ENCODE results near the gene POLR2M. TPM values are rescaled to one million over a fixed set of nuclear protein-coding genes. Genes with fewer than 3 reads are reported as not detected.

Gene POLR2M
- total and polyA plus RNA-seq, 4 donors, result 7.8 to 230 (median 43.6) TPM

DNA sequence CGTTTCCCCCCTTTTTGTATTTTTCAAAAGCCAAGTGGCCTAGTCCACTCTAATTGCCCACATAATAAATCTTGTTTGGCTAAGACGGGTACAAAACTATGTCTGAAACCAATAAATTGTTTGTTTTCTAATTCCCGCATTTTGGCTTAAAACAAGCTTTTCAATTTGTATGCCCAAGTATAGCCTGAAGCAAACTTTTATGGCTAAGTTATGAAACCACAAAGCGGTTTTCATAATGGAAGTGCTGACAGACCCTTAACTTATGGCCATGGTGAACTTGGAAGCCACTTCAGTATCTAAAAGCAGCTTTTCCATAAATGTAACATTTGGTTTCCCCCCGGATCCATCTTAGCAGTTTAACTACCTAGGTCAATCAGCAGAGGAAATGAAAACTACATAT is 29.9 kb upstream of the POLR2M start:
- DNase-seq (ENCODE audit: low spot score), result no peak
- 96% methylated on average over 5 of the region's 5 CpGs for WGBS
- TF ChIP-seq YY1 (IDR thresholded peaks at IDR 0.05) (no peak), HNF4A (conservative IDR thresholded peaks at IDR 0.05) (no peak), SP1 (IDR thresholded peaks at IDR 0.05) (no peak), FOXA2 (IDR thresholded peaks at IDR 0.05) (no peak), HNF4G (IDR thresholded peaks at IDR 0.05) (no peak), RXRA (IDR thresholded peaks at IDR 0.05) (no peak), FOXA1 (IDR thresholded peaks at IDR 0.05) (no peak), JUND (IDR thresholded peaks at IDR 0.05) (no peak), NR2F2 (IDR thresholded peaks at IDR 0.05) (no peak), RAD21 (IDR thresholded peaks at IDR 0.05) (no peak), EGR1 (IDR thresholded peaks at IDR 0.05; ENCODE audit: low read depth in 2 of 2) (no peak), GABPA (IDR thresholded peaks at IDR 0.05 in 1 of 2, conservative IDR thresholded peaks at IDR 0.05 in 1 of 2) (no peak)
- TF ChIP-seq, protein P1, sequence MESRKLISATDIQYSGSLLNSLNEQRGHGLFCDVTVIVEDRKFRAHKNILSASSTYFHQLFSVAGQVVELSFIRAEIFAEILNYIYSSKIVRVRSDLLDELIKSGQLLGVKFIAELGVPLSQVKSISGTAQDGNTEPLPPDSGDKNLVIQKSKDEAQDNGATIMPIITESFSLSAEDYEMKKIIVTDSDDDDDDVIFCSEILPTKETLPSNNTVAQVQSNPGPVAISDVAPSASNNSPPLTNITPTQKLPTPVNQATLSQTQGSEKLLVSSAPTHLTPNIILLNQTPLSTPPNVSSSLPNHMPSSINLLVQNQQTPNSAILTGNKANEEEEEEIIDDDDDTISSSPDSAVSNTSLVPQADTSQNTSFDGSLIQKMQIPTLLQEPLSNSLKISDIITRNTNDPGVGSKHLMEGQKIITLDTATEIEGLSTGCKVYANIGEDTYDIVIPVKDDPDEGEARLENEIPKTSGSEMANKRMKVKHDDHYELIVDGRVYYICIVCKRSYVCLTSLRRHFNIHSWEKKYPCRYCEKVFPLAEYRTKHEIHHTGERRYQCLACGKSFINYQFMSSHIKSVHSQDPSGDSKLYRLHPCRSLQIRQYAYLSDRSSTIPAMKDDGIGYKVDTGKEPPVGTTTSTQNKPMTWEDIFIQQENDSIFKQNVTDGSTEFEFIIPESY (IDR thresholded peaks at IDR 0.05), result no peak
- TF ChIP-seq, protein P2, sequence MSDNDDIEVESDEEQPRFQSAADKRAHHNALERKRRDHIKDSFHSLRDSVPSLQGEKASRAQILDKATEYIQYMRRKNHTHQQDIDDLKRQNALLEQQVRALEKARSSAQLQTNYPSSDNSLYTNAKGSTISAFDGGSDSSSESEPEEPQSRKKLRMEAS (IDR thresholded peaks at IDR 0.05), result no peak
- TF ChIP-seq, protein P3, sequence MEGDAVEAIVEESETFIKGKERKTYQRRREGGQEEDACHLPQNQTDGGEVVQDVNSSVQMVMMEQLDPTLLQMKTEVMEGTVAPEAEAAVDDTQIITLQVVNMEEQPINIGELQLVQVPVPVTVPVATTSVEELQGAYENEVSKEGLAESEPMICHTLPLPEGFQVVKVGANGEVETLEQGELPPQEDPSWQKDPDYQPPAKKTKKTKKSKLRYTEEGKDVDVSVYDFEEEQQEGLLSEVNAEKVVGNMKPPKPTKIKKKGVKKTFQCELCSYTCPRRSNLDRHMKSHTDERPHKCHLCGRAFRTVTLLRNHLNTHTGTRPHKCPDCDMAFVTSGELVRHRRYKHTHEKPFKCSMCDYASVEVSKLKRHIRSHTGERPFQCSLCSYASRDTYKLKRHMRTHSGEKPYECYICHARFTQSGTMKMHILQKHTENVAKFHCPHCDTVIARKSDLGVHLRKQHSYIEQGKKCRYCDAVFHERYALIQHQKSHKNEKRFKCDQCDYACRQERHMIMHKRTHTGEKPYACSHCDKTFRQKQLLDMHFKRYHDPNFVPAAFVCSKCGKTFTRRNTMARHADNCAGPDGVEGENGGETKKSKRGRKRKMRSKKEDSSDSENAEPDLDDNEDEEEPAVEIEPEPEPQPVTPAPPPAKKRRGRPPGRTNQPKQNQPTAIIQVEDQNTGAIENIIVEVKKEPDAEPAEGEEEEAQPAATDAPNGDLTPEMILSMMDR (IDR thresholded peaks at IDR 0.05; ENCODE audit: low read depth, low read length, missing input control), result no peak
- TF ChIP-seq, protein P4, sequence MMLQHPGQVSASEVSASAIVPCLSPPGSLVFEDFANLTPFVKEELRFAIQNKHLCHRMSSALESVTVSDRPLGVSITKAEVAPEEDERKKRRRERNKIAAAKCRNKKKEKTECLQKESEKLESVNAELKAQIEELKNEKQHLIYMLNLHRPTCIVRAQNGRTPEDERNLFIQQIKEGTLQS (IDR thresholded peaks at IDR 0.05), result no peak
- TF ChIP-seq, protein P5, sequence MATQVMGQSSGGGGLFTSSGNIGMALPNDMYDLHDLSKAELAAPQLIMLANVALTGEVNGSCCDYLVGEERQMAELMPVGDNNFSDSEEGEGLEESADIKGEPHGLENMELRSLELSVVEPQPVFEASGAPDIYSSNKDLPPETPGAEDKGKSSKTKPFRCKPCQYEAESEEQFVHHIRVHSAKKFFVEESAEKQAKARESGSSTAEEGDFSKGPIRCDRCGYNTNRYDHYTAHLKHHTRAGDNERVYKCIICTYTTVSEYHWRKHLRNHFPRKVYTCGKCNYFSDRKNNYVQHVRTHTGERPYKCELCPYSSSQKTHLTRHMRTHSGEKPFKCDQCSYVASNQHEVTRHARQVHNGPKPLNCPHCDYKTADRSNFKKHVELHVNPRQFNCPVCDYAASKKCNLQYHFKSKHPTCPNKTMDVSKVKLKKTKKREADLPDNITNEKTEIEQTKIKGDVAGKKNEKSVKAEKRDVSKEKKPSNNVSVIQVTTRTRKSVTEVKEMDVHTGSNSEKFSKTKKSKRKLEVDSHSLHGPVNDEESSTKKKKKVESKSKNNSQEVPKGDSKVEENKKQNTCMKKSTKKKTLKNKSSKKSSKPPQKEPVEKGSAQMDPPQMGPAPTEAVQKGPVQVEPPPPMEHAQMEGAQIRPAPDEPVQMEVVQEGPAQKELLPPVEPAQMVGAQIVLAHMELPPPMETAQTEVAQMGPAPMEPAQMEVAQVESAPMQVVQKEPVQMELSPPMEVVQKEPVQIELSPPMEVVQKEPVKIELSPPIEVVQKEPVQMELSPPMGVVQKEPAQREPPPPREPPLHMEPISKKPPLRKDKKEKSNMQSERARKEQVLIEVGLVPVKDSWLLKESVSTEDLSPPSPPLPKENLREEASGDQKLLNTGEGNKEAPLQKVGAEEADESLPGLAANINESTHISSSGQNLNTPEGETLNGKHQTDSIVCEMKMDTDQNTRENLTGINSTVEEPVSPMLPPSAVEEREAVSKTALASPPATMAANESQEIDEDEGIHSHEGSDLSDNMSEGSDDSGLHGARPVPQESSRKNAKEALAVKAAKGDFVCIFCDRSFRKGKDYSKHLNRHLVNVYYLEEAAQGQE (IDR thresholded peaks at IDR 0.05), result no peak
- Histone ChIP-seq H3K9ac (ENCODE audit: low read depth in 1 of 2, low read length in 2 of 2) (no peak overlapping the region), H3K4me1 (ENCODE audit: control insufficient read depth in 4 of 4, insufficient read depth in 4 of 4, low read length in 3 of 4) (no peaks in the 10 kb centered on the region), H3K9me3 (ENCODE audit: control insufficient read depth in 4 of 4, low read length in 3 of 4) (no peaks in the 10 kb centered on the region), H3K27me3 (ENCODE audit: control insufficient read depth in 4 of 4, insufficient read depth in 4 of 4, low read length in 3 of 4) (no peaks in the 10 kb centered on the region), H3K36me3 (ENCODE audit: control insufficient read depth in 4 of 4, insufficient read depth in 3 of 4, low read depth in 1 of 4, low read length in 3 of 4) (no peaks in the 10 kb centered on the region), H3K27ac (ENCODE audit: low read depth in 1 of 2, low read length in 2 of 2) (no peak overlapping the region), H3K4me3 (ENCODE audit: low read depth in 1 of 3, low read length in 3 of 3) (no peak overlapping the region)

DNA sequence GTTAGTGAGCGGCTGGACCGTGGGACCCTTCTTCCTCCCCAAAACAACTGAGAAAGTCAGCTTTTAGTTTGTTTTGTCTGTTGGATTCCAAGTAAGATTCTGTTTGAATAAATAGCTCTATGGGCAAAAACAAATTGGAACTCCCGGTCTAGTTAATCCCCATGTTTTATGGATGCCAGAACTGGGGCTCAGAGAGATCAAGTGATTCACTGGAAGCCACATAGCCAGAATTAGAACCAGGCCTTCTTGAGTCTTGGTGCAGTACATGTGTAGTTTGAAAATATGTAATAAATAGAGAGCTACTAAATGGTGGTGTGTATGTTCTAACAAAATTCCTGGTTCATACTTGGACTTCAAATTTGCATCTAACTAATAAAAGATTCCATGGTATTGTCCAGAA is 29.3 kb upstream of the POLR2M start:
- no peak overlapping the region for H3K4me3 ChIP-seq (ENCODE audit: low read depth in 1 of 3, low read length in 3 of 3)
- 92% methylated on average over 3 of the region's 3 CpGs for WGBS
- TF ChIP-seq TAF1 (conservative IDR thresholded peaks at IDR 0.05), result no peak
- no peak for TF ChIP-seq RXRA (IDR thresholded peaks at IDR 0.05)
- TF ChIP-seq, protein P4 (IDR thresholded peaks at IDR 0.05), result no peak
- TF ChIP-seq, protein P2 (IDR thresholded peaks at IDR 0.05), result no peak
- no peak for TF ChIP-seq RAD21 (IDR thresholded peaks at IDR 0.05)
- TF ChIP-seq, protein P3 (IDR thresholded peaks at IDR 0.05; ENCODE audit: low read depth, low read length, missing input control), result no peak
- TF ChIP-seq GABPA (IDR thresholded peaks at IDR 0.05 in 1 of 2, conservative IDR thresholded peaks at IDR 0.05 in 1 of 2), result no peak
- TF ChIP-seq HNF4A (conservative IDR thresholded peaks at IDR 0.05), result no peak
- no peak for TF ChIP-seq FOXA1 (IDR thresholded peaks at IDR 0.05)
- TF ChIP-seq, protein P1 (IDR thresholded peaks at IDR 0.05), result no peak
- TF ChIP-seq FOXA2 (IDR thresholded peaks at IDR 0.05), result no peak
- no peak for TF ChIP-seq HNF4G (IDR thresholded peaks at IDR 0.05)
- TF ChIP-seq EGR1 (IDR thresholded peaks at IDR 0.05; ENCODE audit: low read depth in 2 of 2), result no peak
- no peak for TF ChIP-seq NR2F2 (IDR thresholded peaks at IDR 0.05)

More for the DNA sequence above, 29.3 kb upstream of the POLR2M start:
- Histone ChIP-seq H3K9ac (ENCODE audit: low read depth in 1 of 2, low read length in 2 of 2) (no peak overlapping the region), H3K27me3 (ENCODE audit: control insufficient read depth in 4 of 4, insufficient read depth in 4 of 4, low read length in 3 of 4) (no peaks in the 10 kb centered on the region), H3K27ac (ENCODE audit: low read depth in 1 of 2, low read length in 2 of 2) (no peak overlapping the region), H3K4me1 (ENCODE audit: control insufficient read depth in 4 of 4, insufficient read depth in 4 of 4, low read length in 3 of 4) (no peaks in the 10 kb centered on the region), H3K36me3 (ENCODE audit: control insufficient read depth in 4 of 4, insufficient read depth in 3 of 4, low read depth in 1 of 4, low read length in 3 of 4) (no peaks in the 10 kb centered on the region), H3K9me3 (ENCODE audit: control insufficient read depth in 4 of 4, low read length in 3 of 4) (no peaks in the 10 kb centered on the region)
- DNase-seq (ENCODE audit: low spot score), result no peak
